BJ (cell line): ENCODE data around the gene VAT1L. TPM values are rescaled to one million over a fixed set of nuclear protein-coding genes. Genes with fewer than 3 reads are reported as not detected.

Source experiments
- CTCF ChIA-PET: fragments of 350-600 bp; formaldehyde crosslinking; extraction: SDS; loops from one replicate; lab custom pipeline; 2021; ENCODE audit warnings: antibody characterized with exemption, inconsistent platforms; lab: Yijun Ruan, JAX
- POLR2A ChIA-PET: fragments of 300-600 bp; sonication (Branson Sonifier 250); formaldehyde crosslinking; extraction: SDS; loops from one replicate; lab custom pipeline; 2021; ENCODE audit warnings: antibody characterized with exemption; lab: Charles Lee
- DNase-seq: peaks from one replicate; pipeline ENCODE4 v3.0.0-alpha.2; 2011; ENCODE audit warnings: low read depth
- H3K27me3 ChIP-seq: 2 replicates; pipeline ENCODE4 v1.6.0; 2011; ENCODE audit warnings: low read length; ENCODE audit not compliant: control insufficient read depth, insufficient read depth
- H3K36me3 ChIP-seq: 2 replicates; pipeline ENCODE4 v1.5.1; 2011; ENCODE audit warnings: low read length; ENCODE audit not compliant: control insufficient read depth, insufficient read depth
- H3K4me3 ChIP-seq: 2 replicates; pipeline ENCODE4 v1.5.1; 2011; ENCODE audit warnings: low read depth, mild to moderate bottlenecking, control low read depth, low read length
- CTCF ChIP-seq: IDR thresholded peaks from 2 replicates; pipeline ENCODE4 v1.5.1; 2011; ENCODE audit warnings: low read depth, mild to moderate bottlenecking, control low read depth, inconsistent platforms, low read length, moderate library complexity; ENCODE audit not compliant: insufficient read depth
- polyA plus RNA-seq: library from polyadenylated mRNA; depleted of rRNA; stranded (reverse); fragments of >200 nt; gene quantifications from 2 replicates; pipeline ENCODE4 v1.2.3, GENCODE V29; 2011

VAT1L gene
- polyA plus RNA-seq, 1 experiment = 4.7 TPM

DNA sequence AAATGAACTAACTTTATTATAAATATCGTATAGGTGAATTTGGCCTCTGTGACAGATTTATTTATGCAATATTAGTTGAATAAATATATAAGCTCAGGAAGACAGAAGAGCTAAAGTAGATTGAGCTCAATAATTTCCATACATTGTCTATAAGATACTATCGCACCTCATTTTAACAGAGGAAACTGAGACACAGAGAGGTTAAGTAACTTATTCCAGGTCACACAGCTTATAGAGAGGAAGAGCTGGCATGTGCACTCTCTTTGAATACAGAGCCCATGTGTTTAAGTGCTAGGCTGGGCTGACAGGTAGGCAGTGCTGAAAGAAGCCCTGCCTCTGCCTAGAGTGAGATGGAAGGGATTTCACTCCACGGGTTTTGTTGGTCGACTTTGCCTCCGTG is 48.4 kb downstream of the VAT1L start:
- no peak for TF ChIP-seq CTCF
- Histone ChIP-seq H3K27me3 (no peaks in the 10 kb centered on the region), H3K36me3 (no peaks in the 10 kb centered on the region), H3K4me3 (no peak overlapping the region)
- CTCF ChIA-PET = no interaction called here
- POLR2A ChIA-PET = no interaction called here
- no peak for DNase-seq

DNA sequence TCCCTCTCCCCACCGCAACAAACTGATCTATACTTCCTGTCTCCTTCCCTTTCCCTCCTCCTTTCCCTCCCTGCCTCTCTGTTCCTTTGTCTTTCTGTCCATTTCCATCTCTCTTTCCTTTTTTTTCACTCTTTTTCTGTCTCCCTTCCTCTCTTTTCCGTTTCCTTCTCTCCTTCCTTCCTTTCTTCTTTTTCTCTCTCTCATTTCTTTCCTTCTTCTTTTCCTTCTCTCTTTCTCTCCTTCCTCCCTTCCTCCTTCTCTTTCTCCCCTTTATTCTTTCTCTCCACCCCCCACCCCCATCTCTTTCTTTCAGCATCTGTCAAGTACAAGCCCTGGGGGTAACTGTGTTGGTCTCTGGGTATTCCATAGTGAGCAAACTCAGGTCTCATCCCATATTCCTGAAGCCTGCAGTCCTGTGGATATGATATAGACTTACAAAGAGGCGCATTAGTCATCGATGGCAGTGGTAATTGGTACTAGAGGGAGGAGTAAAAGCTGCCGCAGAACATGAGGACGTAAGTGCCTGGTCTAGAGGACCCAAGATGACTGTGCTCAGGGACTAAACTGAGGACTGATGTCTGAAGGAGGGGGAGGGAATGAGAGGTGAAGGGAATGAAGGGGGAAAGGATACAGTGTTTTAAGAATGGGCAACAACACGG is 50.4 kb downstream of the VAT1L start:
- Histone ChIP-seq H3K36me3 (no peaks in the 10 kb centered on the region), H3K27me3 (no peaks in the 10 kb centered on the region), H3K4me3 (no peak overlapping the region)
- DNase-seq = no peak
- ChIA-PET POLR2A (no interaction called here), CTCF (no interaction called here)
- no peak for TF ChIP-seq CTCF

DNA sequence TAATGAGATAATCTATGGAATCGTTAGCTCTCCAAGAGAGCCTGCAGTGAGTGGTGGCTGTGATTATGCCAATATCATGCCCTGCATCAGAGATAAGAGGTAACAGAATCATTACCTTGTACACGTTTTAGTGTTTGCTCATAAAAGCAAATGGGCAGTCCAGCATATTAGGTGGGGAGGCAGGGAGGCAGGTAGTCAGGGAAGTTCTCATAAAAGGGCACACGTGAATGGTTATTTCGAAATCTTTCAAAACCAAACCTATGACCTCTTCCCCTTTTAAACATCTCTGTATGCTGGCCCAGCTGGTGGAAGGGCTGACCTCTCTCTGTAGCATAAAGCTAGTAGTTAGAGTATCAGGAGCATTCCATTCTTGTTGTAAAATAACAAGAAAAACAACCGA is 51.7 kb downstream of the VAT1L start:
- POLR2A ChIA-PET = no interaction called here
- CTCF ChIA-PET = no interaction called here
- no peak for TF ChIP-seq CTCF

GRCh38 chr16:77840673-77841501 is 52.5 kb downstream of the VAT1L start:
- no peaks in the 10 kb centered on the region for H3K36me3 ChIP-seq
- CTCF ChIA-PET = no interaction called here
- POLR2A ChIA-PET = no interaction called here
- TF ChIP-seq CTCF = no peak
- no peak for DNase-seq
- no peaks in the 10 kb centered on the region for H3K27me3 ChIP-seq
- H3K4me3 ChIP-seq = no peak overlapping the region

More for the DNA sequence above, 51.7 kb downstream of the VAT1L start:
- H3K27me3 ChIP-seq = no peaks in the 10 kb centered on the region
- no peak for DNase-seq
- H3K4me3 ChIP-seq = no peak overlapping the region
- no peaks in the 10 kb centered on the region for H3K36me3 ChIP-seq

GRCh38 chr16:77841502-77841763 is 53.1 kb downstream of the VAT1L start:
- H3K4me3 ChIP-seq = no peak overlapping the region
- H3K36me3 ChIP-seq = no peaks in the 10 kb centered on the region
- POLR2A ChIA-PET = no interaction called here
- CTCF ChIA-PET = no interaction called here
- DNase-seq = no peak
- no peaks in the 10 kb centered on the region for H3K27me3 ChIP-seq
- no peak for TF ChIP-seq CTCF
